ENCODE measurements around the gene MCF2L2. TPM values are rescaled to one million over a fixed set of nuclear protein-coding genes. Genes with fewer than 3 reads are reported as not detected.

The MCF2L2 gene
- polyA plus RNA-seq, 1 donor from 2014 or later: 9.3 TPM

DNA sequence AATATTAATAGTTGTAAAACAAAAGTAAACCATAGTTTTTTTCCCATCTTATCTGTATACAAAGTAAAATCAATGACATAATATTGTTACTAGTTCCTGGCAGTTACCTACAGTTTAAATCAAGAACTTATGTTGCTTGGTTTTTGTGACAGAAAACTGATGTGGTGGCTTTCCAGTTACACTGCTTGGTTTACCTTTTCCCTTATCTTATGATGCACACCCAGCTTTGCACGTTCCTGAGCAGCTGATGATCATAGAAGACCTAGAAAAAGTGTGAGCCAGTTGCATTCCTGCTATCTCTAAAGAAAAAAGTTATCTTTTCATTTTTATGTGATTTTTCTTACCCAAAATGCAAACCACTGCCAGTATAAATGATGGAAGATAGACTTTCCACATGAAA lies 229.5 kb downstream of the MCF2L2 start:
- H3K4me2 ChIP-seq (ENCODE audit: low read length): no peak overlapping the region
- H3K27ac ChIP-seq (ENCODE audit: low read length): no peak overlapping the region
- H3F3A ChIP-seq (ENCODE audit: insufficient read depth, low read length, poor library complexity, severe bottlenecking): no peaks in the 10 kb centered on the region
- no peaks in the 10 kb centered on the region for H3K36me3 ChIP-seq (ENCODE audit: insufficient read depth, low read length)
- no peak for TF ChIP-seq EZH2 (IDR thresholded peaks at IDR 0.05; ENCODE audit: borderline replicate concordance, insufficient read depth, low read length, poor library complexity, severe bottlenecking)
- TF ChIP-seq, protein P1, sequence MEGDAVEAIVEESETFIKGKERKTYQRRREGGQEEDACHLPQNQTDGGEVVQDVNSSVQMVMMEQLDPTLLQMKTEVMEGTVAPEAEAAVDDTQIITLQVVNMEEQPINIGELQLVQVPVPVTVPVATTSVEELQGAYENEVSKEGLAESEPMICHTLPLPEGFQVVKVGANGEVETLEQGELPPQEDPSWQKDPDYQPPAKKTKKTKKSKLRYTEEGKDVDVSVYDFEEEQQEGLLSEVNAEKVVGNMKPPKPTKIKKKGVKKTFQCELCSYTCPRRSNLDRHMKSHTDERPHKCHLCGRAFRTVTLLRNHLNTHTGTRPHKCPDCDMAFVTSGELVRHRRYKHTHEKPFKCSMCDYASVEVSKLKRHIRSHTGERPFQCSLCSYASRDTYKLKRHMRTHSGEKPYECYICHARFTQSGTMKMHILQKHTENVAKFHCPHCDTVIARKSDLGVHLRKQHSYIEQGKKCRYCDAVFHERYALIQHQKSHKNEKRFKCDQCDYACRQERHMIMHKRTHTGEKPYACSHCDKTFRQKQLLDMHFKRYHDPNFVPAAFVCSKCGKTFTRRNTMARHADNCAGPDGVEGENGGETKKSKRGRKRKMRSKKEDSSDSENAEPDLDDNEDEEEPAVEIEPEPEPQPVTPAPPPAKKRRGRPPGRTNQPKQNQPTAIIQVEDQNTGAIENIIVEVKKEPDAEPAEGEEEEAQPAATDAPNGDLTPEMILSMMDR (IDR thresholded peaks at IDR 0.05; ENCODE audit: poor library complexity, severe bottlenecking): no peak
- TF ChIP-seq EP300 (conservative IDR thresholded peaks at IDR 0.05; ENCODE audit: poor library complexity, severe bottlenecking): no peak
- TF ChIP-seq POLR2AphosphoS5 (IDR thresholded peaks at IDR 0.05): no peak
- TF ChIP-seq TAF1 (IDR thresholded peaks at IDR 0.05; ENCODE audit: low read depth): no peak
- TF ChIP-seq MXI1 (conservative IDR thresholded peaks at IDR 0.05; ENCODE audit: poor library complexity, severe bottlenecking): no peak
- TF ChIP-seq RAD21 (conservative IDR thresholded peaks at IDR 0.05): no peak
- no peak for TF ChIP-seq SMC3 (conservative IDR thresholded peaks at IDR 0.05; ENCODE audit: poor library complexity)
- TF ChIP-seq, protein P2, sequence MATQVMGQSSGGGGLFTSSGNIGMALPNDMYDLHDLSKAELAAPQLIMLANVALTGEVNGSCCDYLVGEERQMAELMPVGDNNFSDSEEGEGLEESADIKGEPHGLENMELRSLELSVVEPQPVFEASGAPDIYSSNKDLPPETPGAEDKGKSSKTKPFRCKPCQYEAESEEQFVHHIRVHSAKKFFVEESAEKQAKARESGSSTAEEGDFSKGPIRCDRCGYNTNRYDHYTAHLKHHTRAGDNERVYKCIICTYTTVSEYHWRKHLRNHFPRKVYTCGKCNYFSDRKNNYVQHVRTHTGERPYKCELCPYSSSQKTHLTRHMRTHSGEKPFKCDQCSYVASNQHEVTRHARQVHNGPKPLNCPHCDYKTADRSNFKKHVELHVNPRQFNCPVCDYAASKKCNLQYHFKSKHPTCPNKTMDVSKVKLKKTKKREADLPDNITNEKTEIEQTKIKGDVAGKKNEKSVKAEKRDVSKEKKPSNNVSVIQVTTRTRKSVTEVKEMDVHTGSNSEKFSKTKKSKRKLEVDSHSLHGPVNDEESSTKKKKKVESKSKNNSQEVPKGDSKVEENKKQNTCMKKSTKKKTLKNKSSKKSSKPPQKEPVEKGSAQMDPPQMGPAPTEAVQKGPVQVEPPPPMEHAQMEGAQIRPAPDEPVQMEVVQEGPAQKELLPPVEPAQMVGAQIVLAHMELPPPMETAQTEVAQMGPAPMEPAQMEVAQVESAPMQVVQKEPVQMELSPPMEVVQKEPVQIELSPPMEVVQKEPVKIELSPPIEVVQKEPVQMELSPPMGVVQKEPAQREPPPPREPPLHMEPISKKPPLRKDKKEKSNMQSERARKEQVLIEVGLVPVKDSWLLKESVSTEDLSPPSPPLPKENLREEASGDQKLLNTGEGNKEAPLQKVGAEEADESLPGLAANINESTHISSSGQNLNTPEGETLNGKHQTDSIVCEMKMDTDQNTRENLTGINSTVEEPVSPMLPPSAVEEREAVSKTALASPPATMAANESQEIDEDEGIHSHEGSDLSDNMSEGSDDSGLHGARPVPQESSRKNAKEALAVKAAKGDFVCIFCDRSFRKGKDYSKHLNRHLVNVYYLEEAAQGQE (IDR thresholded peaks at IDR 0.05; ENCODE audit: borderline replicate concordance): no peak
- no peak overlapping the region for H2AFZ ChIP-seq (ENCODE audit: low read depth, low read length)
- H3K9ac ChIP-seq (ENCODE audit: low read length): no peak overlapping the region
- no peaks in the 10 kb centered on the region for H4K20me1 ChIP-seq (ENCODE audit: insufficient read depth)
- H3K4me3 ChIP-seq (ENCODE audit: low read length): no peak overlapping the region
- H3K9me3 ChIP-seq (ENCODE audit: low read length): no peaks in the 10 kb centered on the region
- no peaks in the 10 kb centered on the region for H3K27me3 ChIP-seq (ENCODE audit: insufficient read depth, low read depth, low read length)
- H3K79me2 ChIP-seq (replicated peaks; ENCODE audit: insufficient read depth, low read length): no peaks in the 10 kb centered on the region
- H3K9me2 ChIP-seq (ENCODE audit: insufficient read depth, low read length): no peaks in the 10 kb centered on the region

DNA sequence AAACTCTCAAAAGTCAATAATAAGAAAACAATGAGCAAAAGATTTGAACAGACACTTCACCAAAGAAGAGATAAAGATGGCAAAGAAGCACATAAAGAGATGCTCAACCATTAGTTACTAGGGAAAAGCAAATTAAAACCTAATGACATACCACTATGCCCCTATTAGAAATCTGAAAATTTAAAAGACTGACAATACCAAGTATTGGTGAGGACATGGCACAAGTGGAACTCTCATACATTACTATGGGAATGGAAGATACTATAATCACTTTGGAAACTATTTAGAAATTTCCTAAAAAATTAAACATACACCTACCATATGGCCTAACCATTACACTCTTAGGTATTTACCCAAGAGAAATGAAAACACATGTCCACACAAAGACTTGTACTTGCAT lies 230.7 kb downstream of the MCF2L2 start:
- H3F3A ChIP-seq (ENCODE audit: insufficient read depth, low read length, poor library complexity, severe bottlenecking): no peaks in the 10 kb centered on the region
- no peaks in the 10 kb centered on the region for H3K79me2 ChIP-seq (replicated peaks; ENCODE audit: insufficient read depth, low read length)
- no peaks in the 10 kb centered on the region for H3K9me2 ChIP-seq (ENCODE audit: insufficient read depth, low read length)
- no peak overlapping the region for H2AFZ ChIP-seq (ENCODE audit: low read depth, low read length)
- no peaks in the 10 kb centered on the region for H4K20me1 ChIP-seq (ENCODE audit: insufficient read depth)
- no peaks in the 10 kb centered on the region for H3K27me3 ChIP-seq (ENCODE audit: insufficient read depth, low read depth, low read length)
- H3K4me2 ChIP-seq (ENCODE audit: low read length): no peak overlapping the region
- no peak overlapping the region for H3K9ac ChIP-seq (ENCODE audit: low read length)
- H3K36me3 ChIP-seq (ENCODE audit: insufficient read depth, low read length): no peaks in the 10 kb centered on the region
- no peaks in the 10 kb centered on the region for H3K9me3 ChIP-seq (ENCODE audit: low read length)
- H3K27ac ChIP-seq (ENCODE audit: low read length): no peak overlapping the region
- no peak overlapping the region for H3K4me3 ChIP-seq (ENCODE audit: low read length)
- TF ChIP-seq RAD21 (conservative IDR thresholded peaks at IDR 0.05) (no peak), POLR2AphosphoS5 (IDR thresholded peaks at IDR 0.05) (no peak), SMC3 (conservative IDR thresholded peaks at IDR 0.05; ENCODE audit: poor library complexity) (no peak), MXI1 (conservative IDR thresholded peaks at IDR 0.05; ENCODE audit: poor library complexity, severe bottlenecking) (no peak), EZH2 (IDR thresholded peaks at IDR 0.05; ENCODE audit: borderline replicate concordance, insufficient read depth, low read length, poor library complexity, severe bottlenecking) (no peak), TAF1 (IDR thresholded peaks at IDR 0.05; ENCODE audit: low read depth) (no peak), EP300 (conservative IDR thresholded peaks at IDR 0.05; ENCODE audit: poor library complexity, severe bottlenecking) (no peak)
- TF ChIP-seq, protein P2 (IDR thresholded peaks at IDR 0.05; ENCODE audit: borderline replicate concordance): no peak
- TF ChIP-seq, protein P1 (IDR thresholded peaks at IDR 0.05; ENCODE audit: poor library complexity, severe bottlenecking): no peak
